Measurements from ENCODE around the gene ERMAP. TPM values are rescaled to one million over a fixed set of nuclear protein-coding genes. Genes with fewer than 3 reads are reported as not detected.
"Not testable (repeated sequence)": the region's sequence is repeated elsewhere in the genome, so short reads cannot be mapped to it uniquely, and the experiment has no call there.

ERMAP gene
- total and polyA plus RNA-seq, 2 donors, result 5.0 to 5.7 TPM

DNA sequence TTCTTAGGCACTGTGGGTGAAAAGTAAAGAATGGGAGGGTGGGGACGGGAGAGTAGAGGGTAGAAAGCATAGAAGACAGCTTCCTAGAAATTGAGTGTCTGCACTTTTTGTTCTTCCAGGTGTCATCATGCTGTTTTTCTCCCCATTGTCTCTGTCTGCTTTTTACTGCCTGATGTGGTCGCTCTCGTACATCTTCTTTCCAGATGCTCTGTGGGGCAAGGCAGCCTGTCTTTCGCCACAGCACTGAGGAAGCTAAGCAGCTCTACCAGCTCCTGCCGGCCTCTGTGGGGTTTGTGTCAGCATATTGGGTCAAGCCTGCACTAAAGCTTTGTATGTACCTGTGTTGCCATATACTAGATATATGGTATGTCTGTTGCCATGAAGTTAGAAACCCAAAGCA lies 18.9 kb upstream of the ERMAP start:
- Histone ChIP-seq H3K4me3 (ENCODE audit: low read length in 2 of 2) (no peak overlapping the region), H3K9me3 (ENCODE audit: control insufficient read depth in 2 of 2, insufficient read depth in 1 of 2, low read length in 1 of 2) (no peaks in the 10 kb centered on the region), H3K36me3 (ENCODE audit: control insufficient read depth in 2 of 2, insufficient read depth in 2 of 2, low read length in 1 of 2) (no peaks in the 10 kb centered on the region), H3K27ac (ENCODE audit: low read depth in 1 of 2, low read length in 1 of 2) (peak overlapping the region in 1 of 2 donors; percentile 12), H3K27me3 (ENCODE audit: control insufficient read depth in 2 of 2, insufficient read depth in 1 of 2, low read length in 1 of 2) (no peaks in the 10 kb centered on the region), H3K4me1 (ENCODE audit: control insufficient read depth in 2 of 2, insufficient read depth in 2 of 2, low read length in 2 of 2) (peaks cover 5 to 17% of the 10 kb centered on the region in 2 donors)
- 45% methylated on average over 5 of the region's 5 CpGs for WGBS
- peak in 5 of 9 donors; percentile 27 to 64 (median 40) for DNase-seq (ENCODE audit: low read depth in 6 of 9, low spot score in 9 of 9)

DNA sequence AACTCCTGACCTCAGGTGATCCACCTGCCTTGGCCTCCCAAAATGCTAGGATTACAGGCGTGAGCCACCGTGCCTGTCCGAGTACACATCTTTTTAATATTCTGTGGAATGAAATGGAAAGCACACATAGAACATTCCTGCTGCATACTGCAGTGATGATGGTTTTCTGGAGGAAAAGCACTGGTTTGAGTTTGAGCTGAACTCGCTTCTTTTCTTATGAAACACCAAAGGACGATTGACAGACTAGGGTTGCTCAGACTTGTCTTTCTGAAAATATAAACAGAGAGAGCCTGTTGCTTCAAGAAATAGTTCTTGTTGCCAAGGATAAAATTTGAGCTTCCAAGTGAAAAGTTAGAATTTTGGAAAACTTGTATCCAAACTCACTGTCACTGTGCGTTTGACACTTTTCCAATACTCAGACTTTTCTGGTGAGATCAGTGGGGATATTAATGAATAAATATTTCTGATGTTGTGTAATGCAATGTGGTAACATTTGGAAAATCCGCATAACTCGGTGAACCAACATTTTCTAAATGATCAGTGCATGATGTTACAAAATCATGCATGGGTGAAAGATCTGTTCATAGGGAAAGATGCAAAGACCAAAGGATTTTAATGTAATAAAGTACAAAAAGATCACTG lies 15.0 kb upstream of the ERMAP start:
- Histone ChIP-seq H3K4me1 (ENCODE audit: control insufficient read depth in 2 of 2, insufficient read depth in 2 of 2, low read length in 2 of 2) (peaks cover 5 to 20% of the 10 kb centered on the region in 2 donors), H3K36me3 (ENCODE audit: control insufficient read depth in 2 of 2, insufficient read depth in 2 of 2, low read length in 1 of 2) (peaks cover 3 to 14% of the 10 kb centered on the region in 2 donors), H3K9me3 (ENCODE audit: control insufficient read depth in 2 of 2, insufficient read depth in 1 of 2, low read length in 1 of 2) (peaks cover 0 to 3% of the 10 kb centered on the region in 2 donors), H3K27me3 (ENCODE audit: control insufficient read depth in 2 of 2, insufficient read depth in 1 of 2, low read length in 1 of 2) (no peaks in the 10 kb centered on the region), H3K27ac (ENCODE audit: low read depth in 1 of 2, low read length in 1 of 2) (no peak overlapping the region), H3K4me3 (ENCODE audit: low read length in 2 of 2) (no peak overlapping the region)
- no peak for DNase-seq (ENCODE audit: low read depth in 6 of 9, low spot score in 9 of 9)
- 95% methylated on average over 8 of the region's 8 CpGs for WGBS

DNA sequence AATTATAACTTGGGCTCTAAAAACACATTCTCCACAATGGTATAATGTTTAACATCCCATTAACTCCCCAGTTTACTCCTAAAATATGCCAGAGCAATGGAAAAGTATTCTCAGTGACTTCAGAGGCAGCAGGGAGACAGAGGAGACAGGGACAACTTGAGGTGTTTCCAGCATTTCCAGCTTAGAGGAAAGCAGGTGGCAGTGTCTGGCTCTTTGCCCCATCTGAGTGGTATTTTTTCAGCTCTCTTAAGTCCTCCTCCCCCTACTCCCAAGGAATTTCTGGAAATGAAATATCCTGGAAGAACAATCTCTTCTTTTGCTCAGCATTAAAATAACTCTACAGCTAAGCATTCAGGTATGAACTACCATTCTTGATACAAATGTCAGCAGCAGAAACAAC lies 10.8 kb upstream of the ERMAP start:
- no peaks in the 10 kb centered on the region for H3K27me3 ChIP-seq (ENCODE audit: control insufficient read depth in 2 of 2, insufficient read depth in 1 of 2, low read length in 1 of 2)
- H3K36me3 ChIP-seq (ENCODE audit: control insufficient read depth in 2 of 2, insufficient read depth in 2 of 2, low read length in 1 of 2), result peaks cover 19 to 30% of the 10 kb centered on the region in 2 donors
- no peak overlapping the region for H3K27ac ChIP-seq (ENCODE audit: low read depth in 1 of 2, low read length in 1 of 2)
- H3K4me3 ChIP-seq (ENCODE audit: low read length in 2 of 2), result no peak overlapping the region
- H3K9me3 ChIP-seq (ENCODE audit: control insufficient read depth in 2 of 2, insufficient read depth in 1 of 2, low read length in 1 of 2), result peaks cover 0 to 3% of the 10 kb centered on the region in 2 donors
- peaks cover 7 to 17% of the 10 kb centered on the region in 2 donors for H3K4me1 ChIP-seq (ENCODE audit: control insufficient read depth in 2 of 2, insufficient read depth in 2 of 2, low read length in 2 of 2)
- no peak for DNase-seq (ENCODE audit: low read depth in 6 of 9, low spot score in 9 of 9)

DNA sequence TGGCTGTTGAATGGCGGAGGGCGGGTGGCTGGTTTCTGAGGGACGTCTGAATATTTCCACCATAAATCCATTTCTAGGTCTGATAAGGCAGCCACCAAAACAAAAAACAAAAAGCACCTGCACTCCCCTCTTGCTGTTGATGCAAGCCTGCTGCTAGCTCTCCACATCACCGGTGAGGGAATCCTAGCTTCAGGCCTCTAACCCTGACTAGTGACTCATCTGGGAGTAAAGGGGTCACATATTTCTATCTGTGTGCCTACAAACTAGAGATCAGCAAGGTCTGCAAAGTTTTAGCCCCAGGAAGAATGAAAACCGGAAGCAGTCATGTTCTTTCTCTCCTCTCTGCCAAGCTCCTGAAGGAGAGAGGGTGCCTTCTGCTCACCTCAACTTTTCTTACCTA lies 10.3 kb upstream of the ERMAP start:
- no peak overlapping the region for H3K4me3 ChIP-seq (ENCODE audit: low read length in 2 of 2)
- H3K9me3 ChIP-seq (ENCODE audit: control insufficient read depth in 2 of 2, insufficient read depth in 1 of 2, low read length in 1 of 2), result peaks cover 0 to 3% of the 10 kb centered on the region in 2 donors
- H3K36me3 ChIP-seq (ENCODE audit: control insufficient read depth in 2 of 2, insufficient read depth in 2 of 2, low read length in 1 of 2), result peaks cover 23 to 34% of the 10 kb centered on the region in 2 donors
- no peak for DNase-seq (ENCODE audit: low read depth in 6 of 9, low spot score in 9 of 9)
- H3K4me1 ChIP-seq (ENCODE audit: control insufficient read depth in 2 of 2, insufficient read depth in 2 of 2, low read length in 2 of 2), result peaks cover 7 to 17% of the 10 kb centered on the region in 2 donors
- no peaks in the 10 kb centered on the region for H3K27me3 ChIP-seq (ENCODE audit: control insufficient read depth in 2 of 2, insufficient read depth in 1 of 2, low read length in 1 of 2)
- peak overlapping the region; percentile 8 to 80 for H3K27ac ChIP-seq (ENCODE audit: low read depth in 1 of 2, low read length in 1 of 2)
- 97% methylated on average over 5 of the region's 5 CpGs for WGBS

DNA sequence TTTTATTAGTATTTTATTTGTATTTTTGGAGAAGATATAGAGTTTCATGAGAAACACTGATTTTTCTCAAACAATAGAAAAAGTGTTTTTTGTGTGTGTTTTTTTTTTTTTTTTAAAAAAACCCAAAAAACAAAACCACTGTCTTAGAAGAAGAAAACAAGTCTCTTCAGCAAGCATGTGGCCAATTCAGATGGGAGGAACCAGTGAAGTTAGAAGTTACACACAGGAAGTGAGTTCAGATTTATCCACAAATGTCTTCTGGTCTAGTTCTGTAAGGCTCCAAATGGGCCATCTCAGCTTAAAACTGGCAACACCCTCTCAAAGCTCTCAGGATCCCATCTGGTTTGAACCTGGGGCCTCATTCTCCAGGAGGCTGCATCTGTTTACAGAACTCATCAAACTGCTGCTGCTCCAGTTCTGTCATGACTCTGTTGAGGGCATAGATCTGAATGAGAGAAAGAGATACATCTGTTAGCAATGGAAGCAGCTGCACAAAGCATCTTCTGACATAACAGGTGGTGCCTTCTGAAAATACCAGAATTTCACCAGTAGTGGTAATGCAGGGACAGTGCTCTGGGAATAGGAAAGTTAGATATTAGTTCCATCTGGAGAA lies 9.8 kb upstream of the ERMAP start:
- no peaks in the 10 kb centered on the region for H3K27me3 ChIP-seq (ENCODE audit: control insufficient read depth in 2 of 2, insufficient read depth in 1 of 2, low read length in 1 of 2)
- peaks cover 23 to 35% of the 10 kb centered on the region in 2 donors for H3K36me3 ChIP-seq (ENCODE audit: control insufficient read depth in 2 of 2, insufficient read depth in 2 of 2, low read length in 1 of 2)
- peak overlapping the region; percentile 53 to 80 for H3K27ac ChIP-seq (ENCODE audit: low read depth in 1 of 2, low read length in 1 of 2)
- H3K4me3 ChIP-seq (ENCODE audit: low read length in 2 of 2), result no peak overlapping the region
- H3K9me3 ChIP-seq (ENCODE audit: control insufficient read depth in 2 of 2, insufficient read depth in 1 of 2, low read length in 1 of 2), result peaks cover 0 to 3% of the 10 kb centered on the region in 2 donors
- peak in 3 of 9 donors; percentile 38 to 61 (median 40) for DNase-seq (ENCODE audit: low read depth in 6 of 9, low spot score in 9 of 9)
- peaks cover 7 to 17% of the 10 kb centered on the region in 2 donors for H3K4me1 ChIP-seq (ENCODE audit: control insufficient read depth in 2 of 2, insufficient read depth in 2 of 2, low read length in 2 of 2)

DNA sequence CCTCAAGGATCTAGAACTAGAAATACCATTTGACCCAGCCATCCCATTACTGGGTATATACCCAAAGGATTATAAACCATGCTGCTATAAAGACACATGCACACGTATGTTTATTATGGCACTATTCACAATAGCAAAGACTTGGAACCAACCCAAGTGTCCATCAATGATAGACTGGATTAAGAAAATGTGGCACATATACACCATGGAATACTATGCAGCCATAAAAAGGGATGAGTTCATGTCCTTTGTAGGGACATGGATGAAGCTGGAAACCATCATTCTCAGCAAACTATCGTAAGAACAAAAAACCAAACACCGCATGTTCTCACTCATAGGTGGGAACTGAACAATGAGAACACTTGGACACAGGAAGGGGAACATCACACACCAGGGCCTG lies 2.1 kb upstream of the ERMAP start:
- H3K9me3 ChIP-seq (ENCODE audit: control insufficient read depth in 2 of 2, insufficient read depth in 1 of 2, low read length in 1 of 2); DNase-seq (ENCODE audit: low read depth in 6 of 9, low spot score in 9 of 9); H3K4me3 ChIP-seq (ENCODE audit: low read length in 2 of 2); H3K27me3 ChIP-seq (ENCODE audit: control insufficient read depth in 2 of 2, insufficient read depth in 1 of 2, low read length in 1 of 2); H3K27ac ChIP-seq (ENCODE audit: low read depth in 1 of 2, low read length in 1 of 2): not testable (repeated sequence)
- Histone ChIP-seq H3K4me1 (ENCODE audit: control insufficient read depth in 2 of 2, insufficient read depth in 2 of 2, low read length in 2 of 2) (peaks cover 0 to 13% of the 10 kb centered on the region in 2 donors), H3K36me3 (ENCODE audit: control insufficient read depth in 2 of 2, insufficient read depth in 2 of 2, low read length in 1 of 2) (peaks cover 18 to 21% of the 10 kb centered on the region in 2 donors)
- WGBS, result 98% methylated on average over 3 of the region's 3 CpGs

DNA sequence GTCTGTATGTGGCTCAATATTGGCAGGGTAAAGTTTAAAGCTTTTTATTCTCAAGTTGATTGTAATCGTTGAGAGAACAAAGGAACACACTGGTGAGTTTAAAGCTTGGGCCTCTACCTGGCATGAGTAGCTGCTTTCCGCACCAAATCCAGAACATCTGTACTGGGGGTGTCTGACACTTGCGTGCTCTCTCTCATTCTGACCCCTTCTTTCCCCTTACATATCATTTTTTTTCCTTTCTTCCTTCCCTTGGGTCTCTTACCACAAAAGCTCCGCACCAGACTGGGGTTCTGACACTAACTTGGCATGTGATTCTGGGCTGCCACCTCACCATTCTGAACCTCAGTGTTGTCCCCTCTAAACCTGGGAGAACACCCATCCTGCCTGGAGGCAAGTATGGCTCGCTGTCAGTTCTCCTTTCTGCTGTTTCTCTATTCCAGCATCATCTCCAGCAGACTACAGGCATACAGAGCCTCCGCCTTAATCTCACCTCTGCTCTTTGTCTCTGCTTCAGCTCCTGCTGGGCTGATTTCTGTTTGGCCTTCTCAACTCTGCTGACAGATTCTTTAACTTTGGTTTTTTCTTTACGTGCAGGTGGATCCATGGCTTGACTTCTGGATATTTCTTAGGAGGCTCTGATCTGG lies 859 bp upstream of the ERMAP start:
- WGBS, result 41% methylated on average over 7 of the region's 7 CpGs
- H3K4me3 ChIP-seq (ENCODE audit: low read length in 2 of 2), result peak overlapping the region; percentile 93 to 94
- no peak for DNase-seq (ENCODE audit: low read depth in 6 of 9, low spot score in 9 of 9)
- H3K27ac ChIP-seq (ENCODE audit: low read depth in 1 of 2, low read length in 1 of 2), result peak overlapping the region; percentile 79 to 82
- H3K4me1 ChIP-seq (ENCODE audit: control insufficient read depth in 2 of 2, insufficient read depth in 2 of 2, low read length in 2 of 2), result peaks cover 0 to 13% of the 10 kb centered on the region in 2 donors
- H3K9me3 ChIP-seq (ENCODE audit: control insufficient read depth in 2 of 2, insufficient read depth in 1 of 2, low read length in 1 of 2), result no peaks in the 10 kb centered on the region
- peaks cover 10 to 15% of the 10 kb centered on the region in 2 donors for H3K36me3 ChIP-seq (ENCODE audit: control insufficient read depth in 2 of 2, insufficient read depth in 2 of 2, low read length in 1 of 2)
- H3K27me3 ChIP-seq (ENCODE audit: control insufficient read depth in 2 of 2, insufficient read depth in 1 of 2, low read length in 1 of 2), result no peaks in the 10 kb centered on the region

DNA sequence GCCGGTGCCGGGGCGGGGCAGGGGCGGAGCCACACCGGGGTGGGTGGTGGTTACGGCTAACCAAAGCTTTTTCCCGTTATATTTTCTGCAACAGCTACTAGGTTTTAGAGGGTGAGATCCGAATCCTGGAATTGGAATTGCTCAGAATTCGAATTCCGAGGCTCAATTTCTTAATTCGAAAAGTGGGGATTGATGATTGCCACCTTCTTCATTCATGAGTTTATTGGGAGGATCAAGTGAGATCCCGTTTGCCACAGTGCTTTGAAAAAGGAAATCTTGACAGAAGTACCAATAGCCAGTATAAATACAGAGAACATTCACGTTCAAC lies 482 bp downstream of the ERMAP start:
- Histone ChIP-seq H3K4me3 (ENCODE audit: low read length in 2 of 2) (peak overlapping the region; percentile 48 to 93), H3K36me3 (ENCODE audit: control insufficient read depth in 2 of 2, insufficient read depth in 2 of 2, low read length in 1 of 2) (peaks cover 5 to 9% of the 10 kb centered on the region in 2 donors), H3K27ac (ENCODE audit: low read depth in 1 of 2, low read length in 1 of 2) (no peak overlapping the region), H3K4me1 (ENCODE audit: control insufficient read depth in 2 of 2, insufficient read depth in 2 of 2, low read length in 2 of 2) (peaks cover 0 to 13% of the 10 kb centered on the region in 2 donors), H3K9me3 (ENCODE audit: control insufficient read depth in 2 of 2, insufficient read depth in 1 of 2, low read length in 1 of 2) (no peaks in the 10 kb centered on the region), H3K27me3 (ENCODE audit: control insufficient read depth in 2 of 2, insufficient read depth in 1 of 2, low read length in 1 of 2) (no peaks in the 10 kb centered on the region)
- no peak for DNase-seq (ENCODE audit: low read depth in 6 of 9, low spot score in 9 of 9)
- 1% methylated on average over 13 of the region's 13 CpGs for WGBS

DNA sequence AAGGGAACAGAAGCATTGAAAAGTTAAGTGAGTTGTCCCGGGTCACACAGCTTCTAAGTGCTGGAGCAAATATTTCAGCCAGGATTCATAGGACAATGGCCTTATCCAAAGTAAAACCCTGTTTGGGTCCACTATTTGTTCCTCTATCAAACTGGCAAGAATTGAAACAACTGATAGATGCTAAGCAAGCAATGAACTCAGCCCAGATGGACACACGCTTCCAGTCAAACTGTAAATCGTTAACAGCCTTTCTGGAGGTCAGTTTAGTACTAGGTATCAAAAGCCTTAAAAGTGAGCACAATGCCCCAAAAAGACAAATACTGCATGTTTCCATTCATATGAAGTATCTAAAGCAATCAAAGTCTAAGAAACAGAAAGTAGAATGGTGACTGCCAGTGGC lies 1.1 kb downstream of the ERMAP start:
- DNase-seq (ENCODE audit: low read depth in 6 of 9, low spot score in 9 of 9), result no peak
- Histone ChIP-seq H3K4me3 (ENCODE audit: low read length in 2 of 2) (no peak overlapping the region), H3K36me3 (ENCODE audit: control insufficient read depth in 2 of 2, insufficient read depth in 2 of 2, low read length in 1 of 2) (peaks cover 5 to 9% of the 10 kb centered on the region in 2 donors), H3K4me1 (ENCODE audit: control insufficient read depth in 2 of 2, insufficient read depth in 2 of 2, low read length in 2 of 2) (peaks cover 0 to 13% of the 10 kb centered on the region in 2 donors), H3K9me3 (ENCODE audit: control insufficient read depth in 2 of 2, insufficient read depth in 1 of 2, low read length in 1 of 2) (no peaks in the 10 kb centered on the region), H3K27ac (ENCODE audit: low read depth in 1 of 2, low read length in 1 of 2) (no peak overlapping the region), H3K27me3 (ENCODE audit: control insufficient read depth in 2 of 2, insufficient read depth in 1 of 2, low read length in 1 of 2) (no peaks in the 10 kb centered on the region)
- 99% methylated on average over 3 of the region's 3 CpGs for WGBS

Measured in thymus (tissue), 11 donors.